ENCODE measurements around the gene ELOVL6. TPM values are rescaled to one million over a fixed set of nuclear protein-coding genes. Genes with fewer than 3 reads are reported as not detected.

ELOVL6 gene
- total and polyA plus RNA-seq, 10 of the 15 experiments (the other 5 are each of a cell fraction or from before 2014, with no cell fraction given) = 3.9 to 33.5 (median 8.1) TPM

GRCh38 chr4:110197529-110198042 lies 829 bp downstream of the ELOVL6 start (continued):
- peak; percentile 40; the same call in 1 of the 2 replicates for TF ChIP-seq RELB (IDR thresholded peaks at IDR 0.05; ENCODE audit: low read depth)
- TF ChIP-seq PML (IDR thresholded peaks at IDR 0.05; ENCODE audit: low read length) = 0 out of 2 replicates have a peak, but pooled peaks have one; percentile 37
- no peak for TF ChIP-seq BCL3 (IDR thresholded peaks at IDR 0.05; ENCODE audit: borderline replicate concordance, insufficient read depth, low read depth, low read length, poor library complexity, severe bottlenecking)
- no peak for TF ChIP-seq HDAC6 (IDR thresholded peaks at IDR 0.05; ENCODE audit: unreplicated experiment)
- no peak for TF ChIP-seq ZNF24 (IDR thresholded peaks at IDR 0.05)
- no peak for TF ChIP-seq EED (IDR thresholded peaks at IDR 0.05; ENCODE audit: low read depth)
- no peak for TF ChIP-seq PKNOX1 (IDR thresholded peaks at IDR 0.05)
- no peak for TF ChIP-seq SUPT20H (IDR thresholded peaks at IDR 0.05; ENCODE audit: borderline replicate concordance, control insufficient read depth, low read depth, low read length)
- TF ChIP-seq FOXM1 (IDR thresholded peaks at IDR 0.05; ENCODE audit: low read depth, low read length) = no peak
- TF ChIP-seq MEF2B (IDR thresholded peaks at IDR 0.05; ENCODE audit: partially characterized antibody, poor library complexity, severe bottlenecking) = no peak
- no peak for TF ChIP-seq MYC (IDR thresholded peaks at IDR 0.05; ENCODE audit: insufficient read depth, insufficient read length, insufficient replicate concordance, low read length, severe bottlenecking)
- TF ChIP-seq ZNF687 (IDR thresholded peaks at IDR 0.05) = peak; percentile 18; the same call in 1 of the 2 replicates
- TF ChIP-seq ZBTB4 (CRISPR knock-in tag; IDR thresholded peaks at IDR 0.05) = no peak
- no peak for TF ChIP-seq NR2C1 (IDR thresholded peaks at IDR 0.05)
- 0 out of 2 replicates have a peak, but pooled peaks have one; percentile 63 for TF ChIP-seq NBN (IDR thresholded peaks at IDR 0.05)
- TF ChIP-seq SMAD1 (IDR thresholded peaks at IDR 0.05; ENCODE audit: low read depth, partially characterized antibody) = no peak
- peak; percentile 73 for TF ChIP-seq SMAD5 (IDR thresholded peaks at IDR 0.05; ENCODE audit: low read depth)
- no peak; the same call in 1 of the 2 replicates for TF ChIP-seq CBX5 (IDR thresholded peaks at IDR 0.05; ENCODE audit: low read depth)
